Lung (tissue), 12 donors: ENCODE data around the gene TSPEAR. TPM values are rescaled to one million over a fixed set of nuclear protein-coding genes. Genes with fewer than 3 reads are reported as not detected.

ENCODE experiments used
- ATAC-seq: fragments of 200-7000 bp; cut with Tn5 transposase; one replicate; pipeline ENCODE4 v1.9.1; 2020; ENCODE audit warnings: moderate number of reproducible peaks; ENCODE audit not compliant: insufficient read depth, low FRiP score
- DNase-seq, 3 donors: peaks; one replicate each; pipeline ENCODE4 v3.0.0-alpha.2; 2013 to 2017
- H3K27ac ChIP-seq, 2 donors: one replicate each; pipeline ENCODE4 v1.5.1; 2013; ENCODE audit warnings: mild to moderate bottlenecking in 2 of 2, moderate library complexity in 2 of 2, control low read depth in 1 of 2, inconsistent platforms in 1 of 2, low read depth in 1 of 2, low read length in 1 of 2
- H3K27me3 ChIP-seq, 3 donors: one replicate each; pipeline ENCODE4 v1.5.1; 2013; ENCODE audit warnings: low read length in 2 of 3; ENCODE audit not compliant: control insufficient read depth in 3 of 3, insufficient read depth in 3 of 3
- H3K36me3 ChIP-seq, 4 donors: one replicate each; pipeline ENCODE4 v1.5.1; 2013; ENCODE audit warnings: low read length in 4 of 4, mild to moderate bottlenecking in 1 of 4, moderate library complexity in 1 of 4; ENCODE audit not compliant: control insufficient read depth in 4 of 4, insufficient read depth in 4 of 4
- H3K4me1 ChIP-seq, 5 donors: one replicate each; pipeline ENCODE4 v1.5.1; 2013; ENCODE audit warnings: low read length in 5 of 5, mild to moderate bottlenecking in 2 of 5, moderate library complexity in 1 of 5; ENCODE audit not compliant: control insufficient read depth in 5 of 5, insufficient read depth in 5 of 5
- H3K4me3 ChIP-seq: one replicate; pipeline ENCODE4 v1.5.1; 2013; ENCODE audit warnings: mild to moderate bottlenecking, control low read depth, moderate library complexity
- H3K9ac ChIP-seq, 2 donors: one replicate each; pipeline ENCODE4 v1.5.1; 2013; ENCODE audit warnings: low read length in 2 of 2, control low read depth in 1 of 2; ENCODE audit not compliant: insufficient read depth in 1 of 2
- H3K9me3 ChIP-seq, 4 donors: one replicate each; pipeline ENCODE4 v1.5.1; 2013; ENCODE audit warnings: low read length in 3 of 4, mild to moderate bottlenecking in 1 of 4, moderate library complexity in 1 of 4; ENCODE audit not compliant: control insufficient read depth in 4 of 4, insufficient read depth in 3 of 4
- CTCF ChIP-seq: IDR thresholded peaks from 2 replicates; pipeline ENCODE4 v1.5.1; 2012; ENCODE audit warnings: mild to moderate bottlenecking; ENCODE audit errors: control extremely low read depth, extremely low read depth
- WGBS, 2 donors: extraction: QIAGEN DNeasy Blood & Tissue Kit; methylation state at CpG; one replicate each; pipeline ENCODE4 v1.1.7; 2013; 5-methylcytosine and 5-hydroxymethylcytosine counted together
- polyA plus RNA-seq, 2 donors: library from polyadenylated mRNA; stranded (reverse); fragments of 200-250 nt; gene quantifications; one replicate each; pipeline ENCODE4 v1.2.1, GENCODE V29; 2013
- total RNA-seq, 2 donors: library from RNA; depleted of rRNA in 1 of 2; stranded (reverse); fragments of >200 nt in 1 of 2; gene quantifications; one replicate each; pipeline ENCODE4 v1.2.1, GENCODE V29; 2014 to 2021
- donor health status: control.
- donor health status: control.
- donor health status: Bipolar disorder and iron deficiency.
- donor health status: healthy.
- donor health status: DM: yes; HTN: yes; CAD: no.

TSPEAR gene
- total and polyA plus RNA-seq, 4 donors: 0.02 to 2.1 (median 0.27) TPM

- Histone ChIP-seq H3K36me3 (no peaks in the 10 kb centered on the region), H3K27ac (no peak overlapping the region), H3K9ac (no peak overlapping the region), H3K4me1 (peaks cover 0 to 26% (median 6%) of the 10 kb centered on the region in 5 donors), H3K4me3 (no peak overlapping the region), H3K27me3 (peaks cover 20 to 74% (median 58%) of the 10 kb centered on the region in 3 donors), H3K9me3 (peaks cover 0 to 9% (median 0%) of the 10 kb centered on the region in 4 donors)
- DNase-seq (peak in 1 of 3 donors; percentile 10), ATAC-seq (no peak)
- WGBS, 2 donors: 63 to 64% methylated on average over 9 of the region's 9 CpGs
- TF ChIP-seq CTCF: no peak
Observed at GRCh38 chr21:44713130-44713529, 1.8 kb upstream of the TSPEAR start.

- Histone ChIP-seq H3K9me3 (peaks cover 0 to 10% (median 0%) of the 10 kb centered on the region in 4 donors), H3K4me1 (peaks cover 0 to 26% (median 8%) of the 10 kb centered on the region in 5 donors), H3K27me3 (peaks cover 23 to 81% (median 64%) of the 10 kb centered on the region in 3 donors), H3K27ac (no peak overlapping the region), H3K36me3 (no peaks in the 10 kb centered on the region), H3K9ac (no peak overlapping the region), H3K4me3 (no peak overlapping the region)
- WGBS, 2 donors: 13 to 15% methylated on average over 22 of the region's 22 CpGs
- ATAC-seq (no peak), DNase-seq (peak in 1 of 3 donors; percentile 15)
- no peak for TF ChIP-seq CTCF
Observed at GRCh38 chr21:44712203-44713028, 1.0 kb upstream of the TSPEAR start.

- DNase-seq: peak in 2 of 3 donors; percentile 64 to 66
- H3K4me3 ChIP-seq: no peak overlapping the region
Observed at GRCh38 chr21:44710756-44711326, 531 bp downstream of the TSPEAR start.

More at GRCh38 chr21:44710756-44711326, 531 bp downstream of the TSPEAR start:
- Histone ChIP-seq H3K27me3 (peaks cover 33 to 94% (median 72%) of the 10 kb centered on the region in 3 donors), H3K27ac (no peak overlapping the region), H3K9ac (no peak overlapping the region), H3K36me3 (no peaks in the 10 kb centered on the region), H3K4me1 (peaks cover 0 to 30% (median 8%) of the 10 kb centered on the region in 5 donors), H3K9me3 (peaks cover 0 to 15% (median 0%) of the 10 kb centered on the region in 4 donors)
- TF ChIP-seq CTCF: no peak
- 3 to 6% methylated on average over 20 of the region's 20 CpGs for WGBS, 2 donors
- no peak for ATAC-seq
